Activated effector memory CD4-positive, alpha-beta T cell treated with Interleukin-2 at 50 U/mL for 16 hours (primary cell): Measurements from ENCODE around the gene NAB1.

Experiments used
- DNase-seq: peaks from one replicate; pipeline ENCODE4 v3.0.0-alpha.2; 2020

Gene NAB1

DNA sequence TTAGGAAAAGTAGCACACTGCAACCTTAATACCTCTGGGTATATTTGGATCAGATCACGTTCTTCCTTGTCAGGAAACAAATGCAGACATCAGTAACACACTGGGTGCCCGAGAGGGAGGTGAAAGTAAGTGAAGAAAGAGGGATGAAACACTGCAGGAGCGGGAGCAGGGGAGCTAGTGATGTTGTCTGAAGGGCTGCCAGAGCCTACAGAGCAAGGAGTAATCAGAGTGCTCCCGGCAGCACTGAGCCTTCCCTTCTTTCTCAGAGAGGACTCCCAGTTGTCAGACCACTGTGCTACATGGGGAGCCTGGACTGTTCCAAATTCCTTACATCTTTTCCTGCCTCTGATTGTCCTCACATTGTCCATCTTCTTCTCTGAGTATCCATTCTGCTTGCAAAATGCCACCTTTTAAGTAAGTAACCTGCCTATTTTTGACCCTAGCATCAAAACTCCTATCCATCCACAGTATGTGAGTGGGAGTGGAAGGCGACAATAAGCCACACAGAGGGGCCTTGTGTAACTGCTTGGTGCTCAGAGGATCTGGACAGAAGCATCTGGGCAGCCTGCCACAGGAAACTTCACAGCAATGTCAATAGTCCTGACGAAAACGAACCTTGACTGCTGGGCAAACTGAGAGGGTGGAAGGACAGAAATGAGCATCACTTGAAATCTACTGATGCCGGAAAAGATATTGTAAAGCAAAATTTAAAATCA lies 10.8 kb upstream of the NAB1 start:
- DNase-seq, result no peak

DNA sequence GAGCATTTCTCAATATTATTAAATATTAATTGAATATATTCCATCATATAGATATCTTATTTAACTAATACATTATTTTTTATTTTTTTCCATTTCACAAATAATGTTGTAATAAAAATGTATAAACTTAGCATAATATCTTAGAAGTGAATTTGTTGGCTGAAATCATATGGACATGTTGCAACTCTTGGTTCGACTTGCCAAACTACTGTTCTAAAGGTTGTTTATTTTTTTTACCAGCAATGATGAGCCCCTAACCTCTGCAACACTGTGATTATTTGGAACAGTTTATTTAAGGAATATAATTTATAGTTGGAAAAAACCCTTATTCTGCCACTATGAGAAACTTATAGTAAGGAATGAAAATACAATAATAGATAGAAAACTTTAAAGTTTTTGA lies 8.8 kb upstream of the NAB1 start:
- DNase-seq, result no peak

DNA sequence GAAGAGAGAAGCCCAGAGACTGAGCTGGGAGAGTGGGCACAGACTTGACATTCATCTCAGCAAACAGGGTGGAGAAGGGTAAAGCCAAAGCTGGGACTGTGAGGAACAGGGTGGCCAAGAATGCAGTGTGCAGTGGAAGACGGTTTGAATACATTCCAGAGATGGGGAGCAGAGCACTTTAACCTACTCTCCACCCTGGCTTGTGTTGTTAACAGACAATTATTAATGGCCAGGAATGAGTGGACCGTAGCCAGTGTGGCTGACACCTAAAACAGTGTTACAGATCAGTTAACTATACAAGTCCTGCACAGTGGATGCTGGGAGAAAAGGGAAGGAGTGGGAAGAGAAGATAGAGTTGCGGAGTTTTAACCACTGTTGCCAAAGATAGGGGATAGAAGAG lies 7.4 kb upstream of the NAB1 start:
- DNase-seq, result no peak

GRCh38 chr2:190646780-190647522 lies 1.9 kb upstream of the NAB1 start:
- no peak for DNase-seq

GRCh38 chr2:190648289-190649034 lies 421 bp upstream of the NAB1 start:
- DNase-seq, result peak; percentile 78

GRCh38 chr2:190649798-190650390 lies 1.0 kb downstream of the NAB1 start:
- DNase-seq, result no peak

- no peak for DNase-seq
Observed at GRCh38 chr2:190651413-190651812, 2.5 kb downstream of the NAB1 start.

- no peak for DNase-seq
Observed at GRCh38 chr2:190653231-190653630, 4.3 kb downstream of the NAB1 start.

DNA sequence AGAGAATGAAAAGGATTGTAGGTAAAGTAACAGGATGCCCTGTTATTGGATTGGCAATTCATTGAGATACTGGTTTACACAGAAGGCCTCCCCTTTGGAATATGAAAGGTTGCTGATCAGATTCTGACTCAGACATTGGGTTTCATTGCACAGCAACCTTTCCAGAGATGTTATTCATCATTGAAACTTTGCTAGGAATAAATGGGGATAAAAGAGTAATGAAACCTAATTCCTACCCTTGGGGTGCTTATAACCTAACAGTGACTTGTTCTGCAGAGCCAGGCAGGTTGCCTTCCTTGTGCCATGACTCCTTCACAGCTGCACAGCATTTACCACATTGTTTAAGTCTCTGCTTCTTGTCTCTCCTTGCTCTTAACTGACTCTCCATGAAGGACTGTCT lies 5.0 kb downstream of the NAB1 start:
- no peak for DNase-seq

GRCh38 chr2:190655113-190655512 lies 6.2 kb downstream of the NAB1 start:
- no peak for DNase-seq

- DNase-seq, result no peak
Observed at GRCh38 chr2:190655570-190655969, 6.7 kb downstream of the NAB1 start.

GRCh38 chr2:190656301-190656700 lies 7.4 kb downstream of the NAB1 start:
- DNase-seq, result no peak

- no peak for DNase-seq
Observed at GRCh38 chr2:190657474-190658255, 8.8 kb downstream of the NAB1 start.

GRCh38 chr2:190659553-190659952 lies 10.7 kb downstream of the NAB1 start:
- DNase-seq, result no peak

GRCh38 chr2:190662754-190663153 lies 13.9 kb downstream of the NAB1 start:
- DNase-seq, result no peak

- no peak for DNase-seq
Observed at GRCh38 chr2:190663348-190663747, 14.5 kb downstream of the NAB1 start.

DNA sequence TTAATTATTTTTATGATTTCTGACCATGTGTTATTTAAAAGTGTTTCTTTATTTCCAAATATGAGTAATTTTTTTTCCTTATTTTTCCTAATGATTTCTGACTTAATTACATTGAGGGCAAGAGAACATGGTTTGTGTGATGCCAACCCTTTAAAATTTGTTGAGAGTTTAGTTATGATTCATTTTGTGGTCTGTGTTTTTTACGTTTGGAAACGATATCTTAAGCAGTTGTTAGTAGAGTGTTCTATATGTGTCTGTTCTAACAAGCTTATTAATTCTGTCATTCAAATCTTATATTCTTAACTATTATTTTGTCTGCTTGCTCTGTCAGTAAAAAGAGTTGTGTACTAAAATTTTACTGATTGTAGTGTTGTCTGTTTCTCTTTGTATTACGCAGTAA lies 15.0 kb downstream of the NAB1 start:
- no peak for DNase-seq

DNA sequence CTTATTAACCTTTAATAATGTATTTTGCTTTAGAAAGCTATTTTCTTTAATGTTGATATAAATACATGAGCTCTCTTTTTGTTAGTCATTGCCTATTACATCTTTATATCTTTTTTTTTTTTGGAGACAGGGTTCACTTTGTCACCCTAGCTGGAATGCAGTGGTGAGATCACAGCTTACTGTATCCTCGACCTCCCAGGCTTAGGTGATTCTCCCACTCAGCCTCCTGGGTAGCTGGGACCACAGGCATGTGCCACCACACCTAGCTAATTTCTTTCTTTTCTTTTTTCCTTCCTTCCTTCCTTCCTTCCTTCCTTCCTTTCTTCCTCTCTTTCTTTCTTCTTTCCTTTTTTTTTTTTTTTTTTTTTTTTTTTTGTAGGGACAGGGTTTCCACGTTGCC lies 15.4 kb downstream of the NAB1 start:
- no peak for DNase-seq

GRCh38 chr2:190666895-190667294 lies 18.0 kb downstream of the NAB1 start:
- DNase-seq, result no peak

DNA sequence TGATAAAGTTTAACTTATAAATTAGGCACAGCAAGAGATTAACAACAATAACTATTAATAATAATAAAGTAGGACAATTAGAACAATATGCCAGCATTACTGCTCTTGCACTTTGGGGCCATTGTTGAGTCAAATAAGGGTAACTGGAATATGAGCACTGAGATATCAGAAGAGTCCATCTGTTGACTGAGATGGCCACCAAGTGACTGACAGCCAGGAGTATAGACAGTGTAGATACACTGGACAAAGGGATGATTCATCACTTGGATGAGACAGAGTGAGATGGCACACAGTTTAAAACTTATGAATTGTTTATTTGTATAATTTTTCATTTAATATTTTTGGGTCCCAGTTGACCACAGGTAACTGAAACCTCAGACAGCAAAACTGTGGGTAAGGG lies 20.0 kb downstream of the NAB1 start:
- no peak for DNase-seq

GRCh38 chr2:190670182-190670946 lies 21.5 kb downstream of the NAB1 start:
- DNase-seq, result no peak
